Thyroid gland (tissue), 4 donors: ENCODE data around the gene UBE4A.

Experiments used
- CTCF ChIP-seq, 6 experiments: fragments of 200-600 bp in 3 of 6; fragments of 450-650 bp in 3 of 6; sonication (generic) in 3 of 6; IDR thresholded peaks; one replicate each; pipeline ENCODE4 v1.5.1; 2016 to 2019; ENCODE audit warnings: antibody characterized with exemption in 6 of 6, mild to moderate bottlenecking in 2 of 6, inconsistent platforms in 1 of 6, moderate library complexity in 1 of 6
- POLR2A ChIP-seq, 2 donors: fragments of 450-650 bp; IDR thresholded peaks; one replicate each; pipeline ENCODE4 v1.6.1; 2017; ENCODE audit warnings: antibody characterized with exemption in 2 of 2, mild to moderate bottlenecking in 2 of 2, moderate library complexity in 1 of 2

- no peak for TF ChIP-seq POLR2A (IDR thresholded peaks at IDR 0.05)
- no peak for TF ChIP-seq CTCF (IDR thresholded peaks at IDR 0.05)
Measured at GRCh38 chr11:118343248-118343647, 16.2 kb upstream of the UBE4A start.
